HCT116 (cell line): ENCODE results near the gene ACBD4. TPM values are rescaled to one million over a fixed set of nuclear protein-coding genes. Genes with fewer than 3 reads are reported as not detected.

ENCODE experiments used
- ATAC-seq: fragments of 200-7000 bp; cut with Tn5 transposase; 2 replicates; pipeline ENCODE4 v1.9.1; 2020; ENCODE audit warnings: mild to moderate bottlenecking, moderate library complexity
- BruUV-seq: library from RNA; stranded (reverse); fragments of 400-500 nt; replicated peaks from 2 replicates; lab custom pipeline; 2021; lab: Mats Ljungman, UMichigan
- CTCF ChIA-PET: fragments of 300-600 bp; sonication (Branson Sonifier 250); formaldehyde crosslinking; loops from one replicate; lab custom pipeline; 2021; ENCODE audit warnings: antibody characterized with exemption; lab: Charles Lee
- POLR2A ChIA-PET: fragments of 300-600, 350-600 bp; sonication (Branson Sonifier 250); formaldehyde crosslinking; loops from one replicate; lab custom pipeline; 2021; ENCODE audit warnings: antibody characterized with exemption; lab: Charles Lee
- RAD21 ChIA-PET, 2 experiments: fragments of 300-600 bp; sonication (Branson Sonifier 250); formaldehyde crosslinking; loops; one replicate each; lab custom pipeline; 2023; ENCODE audit warnings: low total read pairs in 2 of 2; ENCODE audit not compliant: uncharacterized antibody in 2 of 2, unreplicated experiment in 2 of 2, low non-redundant PET in 1 of 2; lab: Charles Lee
- DNase-seq: peaks from one replicate; pipeline ENCODE4 v3.0.0-alpha.2; 2010; ENCODE audit warnings: low read depth, low spot score
- H2AFZ ChIP-seq: fragments of 200-600 bp; shearing (Covaris generic), sonication (generic); 2 replicates; pipeline ENCODE4 v1.6.1; 2017; ENCODE audit warnings: low read depth, mixed run types, mixed read lengths, antibody characterized with exemption, low read length; ENCODE audit not compliant: poor library complexity, severe bottlenecking
- H3K27ac ChIP-seq: 2 replicates; pipeline ENCODE4 v1.5.1; 2012; ENCODE audit warnings: low read depth, low read length
- H3K27me3 ChIP-seq: fragments of 200-600 bp; sonication (generic); 2 replicates; pipeline ENCODE4 v1.6.1; 2016; ENCODE audit warnings: mixed run types, low read length, mixed read lengths; ENCODE audit not compliant: insufficient read depth
- H3K36me3 ChIP-seq, 2 experiments: fragments of 200-500 bp in 1 of 2; fragments of 200-600 bp in 1 of 2; sonication (Bioruptor generic) in 1 of 2; sonication (generic) in 1 of 2; 2 replicates each; pipeline versions ENCODE4 v1.5.1 to v1.6.1; 2014 to 2016; ENCODE audit warnings: low read length in 2 of 2, inconsistent platforms in 1 of 2, mixed read lengths in 1 of 2, mixed run types in 1 of 2; ENCODE audit not compliant: insufficient read depth in 2 of 2, control insufficient read depth in 1 of 2
- H3K4me1 ChIP-seq, 2 experiments: fragments of 200-600 bp in 1 of 2; sonication (generic) in 1 of 2; 2 replicates each; pipeline versions ENCODE4 v1.5.1 to v1.6.1; 2012 to 2017; ENCODE audit warnings: low read length in 2 of 2, inconsistent platforms in 1 of 2, mild to moderate bottlenecking in 1 of 2, mixed read lengths in 1 of 2, mixed run types in 1 of 2, moderate library complexity in 1 of 2; ENCODE audit not compliant: insufficient read depth in 2 of 2, control insufficient read depth in 1 of 2
- H3K4me2 ChIP-seq: fragments of 200-600 bp; sonication (generic); 2 replicates; pipeline ENCODE4 v1.6.1; 2017; ENCODE audit warnings: mixed run types, low read length, mixed read lengths
- H3K4me3 ChIP-seq, 2 experiments: fragments of 200-600 bp in 1 of 2; sonication (generic) in 1 of 2; replicated peaks in 1 of 2; 2 replicates each; pipeline ENCODE4 v1.5.1; 2011 to 2016; ENCODE audit warnings: low read length in 2 of 2, control low read depth in 1 of 2, low read depth in 1 of 2, mild to moderate bottlenecking in 1 of 2, mixed read lengths in 1 of 2, mixed run types in 1 of 2
- H3K79me2 ChIP-seq: fragments of 200-600 bp; sonication (generic); 2 replicates; pipeline ENCODE4 v1.6.1; 2017; ENCODE audit warnings: mild to moderate bottlenecking, mixed run types, low read length, moderate library complexity, mixed read lengths; ENCODE audit not compliant: insufficient read depth
- H3K9ac ChIP-seq: fragments of 200-600 bp; sonication (generic); 2 replicates; pipeline ENCODE4 v1.6.1; 2016; ENCODE audit warnings: low read length, mixed read lengths
- H3K9me2 ChIP-seq: fragments of 200-600 bp; sonication (generic), shearing (Covaris generic); 2 replicates; pipeline ENCODE4 v1.6.1; 2017; ENCODE audit warnings: mixed run types, mild to moderate bottlenecking, moderate library complexity; ENCODE audit not compliant: insufficient read depth
- H3K9me3 ChIP-seq, 2 experiments: fragments of 200-500 bp in 1 of 2; fragments of 200-600 bp in 1 of 2; sonication (Bioruptor generic) in 1 of 2; sonication (generic) in 1 of 2; 2 replicates each; pipeline ENCODE4 v1.6.1; 2014 to 2017; ENCODE audit warnings: low read length in 2 of 2, mixed read lengths in 2 of 2, inconsistent platforms in 1 of 2, low read depth in 1 of 2, mild to moderate bottlenecking in 1 of 2, mixed run types in 1 of 2, moderate library complexity in 1 of 2; ENCODE audit not compliant: control insufficient read depth in 1 of 2, insufficient read depth in 1 of 2
- H4K20me1 ChIP-seq: fragments of 200-600 bp; sonication (generic), shearing (Covaris generic); 2 replicates; pipeline ENCODE4 v1.6.1; 2017; ENCODE audit warnings: mixed run types, mild to moderate bottlenecking, moderate library complexity; ENCODE audit not compliant: insufficient read depth
- ELF1 ChIP-seq: IDR thresholded peaks from 2 replicates; pipeline ENCODE4 v1.6.1; 2012; ENCODE audit warnings: low read depth, borderline replicate concordance
- EZH2 ChIP-seq: fragments of 200-600 bp; sonication (generic); IDR thresholded peaks from 2 replicates; pipeline ENCODE4 v1.6.1; 2017; ENCODE audit warnings: antibody characterized with exemption, mixed run types
- POLR2AphosphoS5 ChIP-seq: IDR thresholded peaks from 2 replicates; pipeline ENCODE4 v1.6.1; 2011; ENCODE audit warnings: mild to moderate bottlenecking, low read depth, low read length, moderate library complexity
- RAD21 ChIP-seq: IDR thresholded peaks from 2 replicates; pipeline ENCODE4 v1.6.1; 2012; ENCODE audit warnings: low read depth, mild to moderate bottlenecking
- SP1 ChIP-seq: IDR thresholded peaks from 2 replicates; pipeline ENCODE4 v1.6.1; 2012; ENCODE audit warnings: low read depth
- YY1 ChIP-seq: IDR thresholded peaks from 2 replicates; pipeline ENCODE4 v1.6.1; 2011; ENCODE audit warnings: low read length, low read depth, moderate library complexity, mild to moderate bottlenecking; ENCODE audit not compliant: insufficient replicate concordance; ENCODE audit errors: extremely low read depth
- ZFX ChIP-seq: fragments of 450-650 bp; IDR thresholded peaks from 2 replicates; pipeline ENCODE4 v1.6.1; 2017
- intact Hi-C: fragments of 100-400 bp; cut with micrococcal nuclease; formaldehyde crosslinking; loops from 2 replicates; pipeline ENCODE4 v1.10.0; 2022
- total RNA-seq: library from RNA; stranded (reverse); gene quantifications from one replicate; pipeline ENCODE4 v1.2.1, GENCODE V29; 2021; ENCODE audit not compliant: unreplicated experiment
- TF ChIP-seq, protein P1 (sequence below), 3 experiments: fragments of 200-600 bp in 1 of 3; sonication (generic) in 1 of 3; IDR thresholded peaks in 2 of 3; conservative IDR thresholded peaks in 1 of 3; 2 replicates each; pipeline ENCODE4 v1.5.1; 2012 to 2017; ENCODE audit warnings: low read depth in 2 of 3, low read length in 2 of 3, antibody characterized with exemption in 1 of 3, borderline replicate concordance in 1 of 3, control low read depth in 1 of 3, mild to moderate bottlenecking in 1 of 3, mixed read lengths in 1 of 3, mixed run types in 1 of 3, moderate library complexity in 1 of 3; ENCODE audit not compliant: insufficient read depth in 1 of 3
- TF ChIP-seq, protein P2 (sequence below): IDR thresholded peaks from 2 replicates; pipeline ENCODE4 v1.6.1; 2011; ENCODE audit warnings: mild to moderate bottlenecking, low read length, moderate library complexity; ENCODE audit not compliant: insufficient replicate concordance; ENCODE audit errors: extremely low read depth
- TF ChIP-seq, protein P3 (sequence below): IDR thresholded peaks from 2 replicates; pipeline ENCODE4 v1.6.1; 2012; ENCODE audit warnings: low read depth

ACBD4 gene
- total RNA-seq, 1 experiment from 2014 or later, result 13.6 TPM

DNA sequence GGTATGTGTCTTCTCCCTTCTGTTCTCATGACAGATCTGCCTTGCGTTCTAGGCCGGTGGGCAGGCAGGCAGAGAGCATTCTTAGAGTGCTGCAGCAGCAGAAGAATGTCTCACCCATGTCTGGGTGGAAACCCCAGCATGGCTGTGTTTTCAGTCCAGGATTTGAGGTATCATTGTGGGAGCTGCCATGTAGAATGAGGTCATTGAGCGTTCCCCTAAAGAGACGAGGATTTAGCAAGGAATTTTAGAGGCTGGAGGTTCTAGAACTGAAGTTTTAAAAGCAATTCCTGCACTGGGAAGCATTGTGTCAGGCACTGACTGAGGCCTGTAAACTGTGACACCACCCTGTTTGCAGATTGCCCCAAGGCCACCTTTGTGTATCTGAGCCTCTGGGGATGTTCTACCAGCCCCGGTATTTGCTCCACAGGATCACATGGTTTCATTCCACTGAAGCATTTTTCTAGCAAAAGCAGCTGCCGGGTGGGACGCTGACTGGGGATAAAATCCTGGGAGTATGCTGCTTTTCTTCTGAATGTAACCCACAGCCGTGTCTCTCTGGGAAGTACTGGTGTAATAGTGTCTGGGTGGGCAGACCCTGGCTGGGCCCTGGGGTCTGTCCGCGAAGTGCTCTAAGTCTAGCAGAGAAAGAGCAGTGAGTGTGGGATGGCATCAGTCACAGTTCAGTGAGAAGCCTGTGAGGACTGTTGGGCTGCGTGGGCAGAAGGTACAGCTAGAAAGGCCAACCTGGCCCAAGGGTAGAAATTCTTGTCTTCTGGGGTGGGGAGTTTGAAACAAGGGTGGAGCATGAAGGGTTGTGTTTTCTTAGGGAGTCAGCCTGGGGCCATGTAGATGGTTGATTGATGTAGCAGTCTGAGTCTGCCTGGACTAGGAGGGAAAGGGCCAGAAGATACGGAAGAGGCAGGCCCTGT, 33.3 kb upstream of the ACBD4 start:
- peaks cover 0 to 3% of the 10 kb centered on the region in 2 experiments; a peak in 1 of 4 replicates for H3K4me1 ChIP-seq
- ATAC-seq, result no peak
- H3K79me2 ChIP-seq, result peaks cover 7% of the 10 kb centered on the region; the same call in 1 of the 2 replicates
- H4K20me1 ChIP-seq, result no peaks in the 10 kb centered on the region
- H3K4me2 ChIP-seq, result no peak overlapping the region
- no peaks in the 10 kb centered on the region for H3K9me2 ChIP-seq
- ChIA-PET CTCF (no interaction called here), POLR2A (no interaction called here)
- H3K36me3 ChIP-seq, result peaks cover 42 to 60% of the 10 kb centered on the region in 2 experiments
- intact Hi-C loops, result no loop called here
- H3K27me3 ChIP-seq, result no peaks in the 10 kb centered on the region
- no peak overlapping the region for H3K27ac ChIP-seq
- TF ChIP-seq YY1 (no peak), EZH2 (no peak), ELF1 (no peak)
- TF ChIP-seq, all 23 proteins: peak for 0
- H3K9me3 ChIP-seq, result no peaks in the 10 kb centered on the region
- no peak overlapping the region for H3K9ac ChIP-seq
- no peak overlapping the region for H2AFZ ChIP-seq
- DNase-seq, result no peak
- no TSS peak for BruUV-seq
- RAD21 ChIA-PET, result no interaction called here
- H3K4me3 ChIP-seq, result no peak overlapping the region

DNA sequence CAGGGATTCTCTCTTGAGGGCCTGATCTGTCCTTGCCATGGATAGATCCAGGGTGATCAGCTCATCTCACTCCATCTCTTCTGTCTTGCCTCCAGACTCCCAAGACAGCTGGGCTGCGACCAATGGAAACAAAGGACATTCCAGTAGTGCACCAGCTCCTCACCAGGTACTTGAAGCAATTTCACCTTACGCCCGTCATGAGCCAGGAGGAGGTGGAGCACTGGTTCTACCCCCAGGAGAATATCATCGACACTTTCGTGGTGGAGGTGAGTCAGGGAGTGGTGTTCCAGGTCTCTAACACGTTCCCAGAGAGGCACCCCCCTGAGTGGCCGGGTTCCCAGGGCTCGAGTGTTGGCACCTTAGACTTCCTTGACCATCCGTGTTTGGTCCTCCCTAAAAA, 32.6 kb upstream of the ACBD4 start:
- ChIA-PET RAD21 (no interaction called here), CTCF (no interaction called here), POLR2A (no interaction called here)
- H2AFZ ChIP-seq, result no peak overlapping the region
- H3K27ac ChIP-seq, result no peak overlapping the region
- H3K27me3 ChIP-seq, result no peaks in the 10 kb centered on the region
- no peaks in the 10 kb centered on the region for H3K9me3 ChIP-seq
- no TSS peak for BruUV-seq
- no peak for ATAC-seq
- intact Hi-C loops, result no loop called here
- no peak overlapping the region for H3K9ac ChIP-seq
- H3K4me3 ChIP-seq, result no peak overlapping the region
- H3K4me2 ChIP-seq, result no peak overlapping the region
- no peaks in the 10 kb centered on the region for H3K9me2 ChIP-seq
- peaks cover 0 to 3% of the 10 kb centered on the region in 2 experiments; a peak in 1 of 4 replicates for H3K4me1 ChIP-seq
- H3K36me3 ChIP-seq, result peaks cover 37 to 60% of the 10 kb centered on the region in 2 experiments
- H4K20me1 ChIP-seq, result no peaks in the 10 kb centered on the region
- H3K79me2 ChIP-seq, result peaks cover 7% of the 10 kb centered on the region; the same call in 1 of the 2 replicates
- no peak for DNase-seq
- TF ChIP-seq ELF1 (no peak), POLR2AphosphoS5 (no peak), RAD21 (no peak), SP1 (no peak), ZFX (no peak)
- TF ChIP-seq, protein P1, sequence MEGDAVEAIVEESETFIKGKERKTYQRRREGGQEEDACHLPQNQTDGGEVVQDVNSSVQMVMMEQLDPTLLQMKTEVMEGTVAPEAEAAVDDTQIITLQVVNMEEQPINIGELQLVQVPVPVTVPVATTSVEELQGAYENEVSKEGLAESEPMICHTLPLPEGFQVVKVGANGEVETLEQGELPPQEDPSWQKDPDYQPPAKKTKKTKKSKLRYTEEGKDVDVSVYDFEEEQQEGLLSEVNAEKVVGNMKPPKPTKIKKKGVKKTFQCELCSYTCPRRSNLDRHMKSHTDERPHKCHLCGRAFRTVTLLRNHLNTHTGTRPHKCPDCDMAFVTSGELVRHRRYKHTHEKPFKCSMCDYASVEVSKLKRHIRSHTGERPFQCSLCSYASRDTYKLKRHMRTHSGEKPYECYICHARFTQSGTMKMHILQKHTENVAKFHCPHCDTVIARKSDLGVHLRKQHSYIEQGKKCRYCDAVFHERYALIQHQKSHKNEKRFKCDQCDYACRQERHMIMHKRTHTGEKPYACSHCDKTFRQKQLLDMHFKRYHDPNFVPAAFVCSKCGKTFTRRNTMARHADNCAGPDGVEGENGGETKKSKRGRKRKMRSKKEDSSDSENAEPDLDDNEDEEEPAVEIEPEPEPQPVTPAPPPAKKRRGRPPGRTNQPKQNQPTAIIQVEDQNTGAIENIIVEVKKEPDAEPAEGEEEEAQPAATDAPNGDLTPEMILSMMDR (IDR thresholded peaks at IDR 0.05 in 2 of 3, conservative IDR thresholded peaks at IDR 0.05 in 1 of 3; ENCODE audit: borderline replicate concordance in 1 of 3, insufficient read depth in 1 of 3, low read depth in 2 of 3, low read length in 2 of 3), result no peak
- TF ChIP-seq, protein P2, sequence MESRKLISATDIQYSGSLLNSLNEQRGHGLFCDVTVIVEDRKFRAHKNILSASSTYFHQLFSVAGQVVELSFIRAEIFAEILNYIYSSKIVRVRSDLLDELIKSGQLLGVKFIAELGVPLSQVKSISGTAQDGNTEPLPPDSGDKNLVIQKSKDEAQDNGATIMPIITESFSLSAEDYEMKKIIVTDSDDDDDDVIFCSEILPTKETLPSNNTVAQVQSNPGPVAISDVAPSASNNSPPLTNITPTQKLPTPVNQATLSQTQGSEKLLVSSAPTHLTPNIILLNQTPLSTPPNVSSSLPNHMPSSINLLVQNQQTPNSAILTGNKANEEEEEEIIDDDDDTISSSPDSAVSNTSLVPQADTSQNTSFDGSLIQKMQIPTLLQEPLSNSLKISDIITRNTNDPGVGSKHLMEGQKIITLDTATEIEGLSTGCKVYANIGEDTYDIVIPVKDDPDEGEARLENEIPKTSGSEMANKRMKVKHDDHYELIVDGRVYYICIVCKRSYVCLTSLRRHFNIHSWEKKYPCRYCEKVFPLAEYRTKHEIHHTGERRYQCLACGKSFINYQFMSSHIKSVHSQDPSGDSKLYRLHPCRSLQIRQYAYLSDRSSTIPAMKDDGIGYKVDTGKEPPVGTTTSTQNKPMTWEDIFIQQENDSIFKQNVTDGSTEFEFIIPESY, result no peak
- TF ChIP-seq, protein P3, sequence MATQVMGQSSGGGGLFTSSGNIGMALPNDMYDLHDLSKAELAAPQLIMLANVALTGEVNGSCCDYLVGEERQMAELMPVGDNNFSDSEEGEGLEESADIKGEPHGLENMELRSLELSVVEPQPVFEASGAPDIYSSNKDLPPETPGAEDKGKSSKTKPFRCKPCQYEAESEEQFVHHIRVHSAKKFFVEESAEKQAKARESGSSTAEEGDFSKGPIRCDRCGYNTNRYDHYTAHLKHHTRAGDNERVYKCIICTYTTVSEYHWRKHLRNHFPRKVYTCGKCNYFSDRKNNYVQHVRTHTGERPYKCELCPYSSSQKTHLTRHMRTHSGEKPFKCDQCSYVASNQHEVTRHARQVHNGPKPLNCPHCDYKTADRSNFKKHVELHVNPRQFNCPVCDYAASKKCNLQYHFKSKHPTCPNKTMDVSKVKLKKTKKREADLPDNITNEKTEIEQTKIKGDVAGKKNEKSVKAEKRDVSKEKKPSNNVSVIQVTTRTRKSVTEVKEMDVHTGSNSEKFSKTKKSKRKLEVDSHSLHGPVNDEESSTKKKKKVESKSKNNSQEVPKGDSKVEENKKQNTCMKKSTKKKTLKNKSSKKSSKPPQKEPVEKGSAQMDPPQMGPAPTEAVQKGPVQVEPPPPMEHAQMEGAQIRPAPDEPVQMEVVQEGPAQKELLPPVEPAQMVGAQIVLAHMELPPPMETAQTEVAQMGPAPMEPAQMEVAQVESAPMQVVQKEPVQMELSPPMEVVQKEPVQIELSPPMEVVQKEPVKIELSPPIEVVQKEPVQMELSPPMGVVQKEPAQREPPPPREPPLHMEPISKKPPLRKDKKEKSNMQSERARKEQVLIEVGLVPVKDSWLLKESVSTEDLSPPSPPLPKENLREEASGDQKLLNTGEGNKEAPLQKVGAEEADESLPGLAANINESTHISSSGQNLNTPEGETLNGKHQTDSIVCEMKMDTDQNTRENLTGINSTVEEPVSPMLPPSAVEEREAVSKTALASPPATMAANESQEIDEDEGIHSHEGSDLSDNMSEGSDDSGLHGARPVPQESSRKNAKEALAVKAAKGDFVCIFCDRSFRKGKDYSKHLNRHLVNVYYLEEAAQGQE, result no peak
